ENCODE data around the gene FAF2.
"Not testable (repeated sequence)": the region's sequence is repeated elsewhere in the genome, so short reads cannot be mapped to it uniquely, and the experiment has no call there.

The FAF2 gene

DNA sequence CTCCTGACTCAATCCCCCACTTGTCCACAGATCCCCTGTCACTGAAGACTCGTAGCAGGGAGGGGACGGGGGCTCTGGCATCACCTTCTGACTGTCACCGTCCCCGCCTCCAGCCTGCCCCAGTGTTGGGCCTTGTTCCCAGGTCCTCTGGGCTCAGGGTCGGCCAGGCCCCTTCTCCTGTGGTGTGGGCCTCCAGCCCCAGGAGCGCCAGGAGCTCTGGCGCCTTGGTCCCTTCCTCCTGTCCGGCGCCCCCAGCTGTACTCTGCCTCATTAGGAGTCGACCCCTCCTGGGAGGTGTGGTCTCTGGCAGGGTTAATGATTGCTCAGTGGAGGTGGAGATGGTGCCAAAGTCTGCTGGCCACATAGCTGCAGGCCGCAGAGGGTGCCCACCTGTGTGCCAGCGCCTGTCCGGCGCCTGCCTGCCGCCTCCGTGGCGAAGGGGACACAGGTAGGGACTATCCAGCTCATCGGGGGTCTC, 100.8 kb downstream of the FAF2 start, which contains the start of gene CDHR2:
CDHR2 (plus strand) TSS at position 376 of the 478 bp plus-strand sequence. CDS start 16,011 bp downstream, outside the sequence.
- DNase-seq: no peak

DNA sequence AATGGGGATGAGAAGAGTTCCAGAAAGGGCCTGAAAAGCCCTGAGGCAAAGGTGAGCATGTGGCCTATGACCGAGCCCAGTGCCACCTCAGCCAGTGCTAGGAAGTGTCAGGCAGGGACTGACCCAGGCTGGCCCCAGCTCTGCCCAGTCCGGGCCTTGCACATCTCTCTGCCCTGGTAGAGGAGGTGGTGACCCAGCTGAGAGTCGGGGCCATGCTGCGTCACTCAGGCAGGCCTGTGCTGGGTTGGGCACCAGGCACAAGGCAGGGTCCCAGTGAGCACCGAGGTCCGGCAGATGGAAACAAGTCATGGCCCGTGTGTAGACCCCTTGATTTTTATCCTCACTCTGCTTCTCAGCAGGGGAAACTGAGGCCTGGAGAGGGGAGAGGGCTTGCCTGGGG, 101.7 kb downstream of the FAF2 start:
- no peak for DNase-seq

DNA sequence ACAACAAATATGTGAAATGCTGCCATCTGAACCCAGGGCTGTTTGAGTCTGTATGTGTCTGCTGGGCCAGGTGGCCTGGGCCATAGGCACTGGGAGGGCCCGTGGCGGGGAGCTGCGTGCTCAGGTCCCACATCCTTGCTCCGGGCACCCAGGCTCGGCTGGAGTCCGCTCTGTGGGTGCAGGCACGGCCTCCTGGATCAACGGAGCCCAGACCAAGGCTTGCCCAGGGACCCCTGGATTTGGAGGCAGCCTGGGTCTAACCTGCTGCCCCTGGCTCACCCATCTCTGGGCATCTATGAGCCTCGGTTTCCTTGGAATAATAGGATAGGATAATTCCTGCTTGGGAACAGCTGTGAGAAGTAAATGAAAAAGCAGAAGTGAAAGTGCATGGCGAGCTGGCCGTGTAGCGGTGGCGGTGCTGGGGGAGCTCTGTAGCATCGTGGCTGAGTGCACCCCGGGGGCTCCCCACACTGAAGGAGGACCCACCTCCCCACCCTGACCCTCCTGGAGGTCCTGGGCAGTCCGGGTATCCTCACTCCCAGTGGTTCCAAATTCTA, 102.2 kb downstream of the FAF2 start:
- no peak for DNase-seq

DNA sequence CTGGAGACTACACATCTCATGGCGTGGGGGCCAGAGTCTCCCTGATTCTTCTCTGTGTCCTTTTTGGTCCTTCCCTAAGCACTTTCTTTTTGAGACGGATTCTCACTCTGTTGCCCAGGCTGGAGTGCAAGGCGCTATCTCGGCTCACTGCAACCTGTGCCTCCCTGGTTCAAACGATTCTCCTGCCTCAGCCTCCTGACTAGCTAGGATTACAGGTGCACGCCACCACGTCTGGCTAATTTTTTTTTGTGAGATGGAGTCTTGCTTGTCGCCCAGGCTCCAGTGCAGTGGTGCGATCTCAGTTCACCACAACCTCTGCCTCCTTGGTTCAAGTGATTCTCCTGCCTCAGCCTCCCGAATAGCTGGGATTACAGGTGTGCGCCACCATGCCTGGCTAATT, 102.8 kb downstream of the FAF2 start:
- DNase-seq: not testable (repeated sequence)

- no peak for DNase-seq
Observed at GRCh38 chr5:176552332-176552869, 104.2 kb downstream of the FAF2 start.

GRCh38 chr5:176553260-176554085, 105.3 kb downstream of the FAF2 start:
- no peak for DNase-seq

- DNase-seq: no peak
Observed at GRCh38 chr5:176557846-176558245, 109.7 kb downstream of the FAF2 start.
